T-helper 22 cell (primary cell): ENCODE results near the gene MAP2K2.

ENCODE experiments used
- DNase-seq: peaks from one replicate; pipeline ENCODE4 v3.0.0-alpha.2; 2020; ENCODE audit warnings: low read depth

The MAP2K2 gene

DNA sequence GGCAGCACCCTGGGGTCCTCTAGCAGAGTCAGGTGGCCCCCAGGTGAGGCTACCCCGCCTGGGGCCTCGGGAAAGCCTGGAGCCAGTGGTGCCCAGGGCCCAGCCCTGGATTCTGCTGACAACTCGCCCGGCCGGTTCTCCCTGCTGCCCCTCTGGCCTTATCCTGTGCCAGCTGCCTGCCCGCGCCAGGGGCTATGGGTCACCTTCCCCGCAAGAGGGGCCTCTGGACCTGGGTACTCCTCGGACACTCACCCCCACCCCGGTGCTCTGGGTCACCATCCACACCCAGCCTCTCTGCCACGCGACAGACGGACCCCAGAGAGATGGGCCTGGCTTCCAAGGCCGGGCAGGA lies 81.2 kb downstream of the MAP2K2 start:
- no peak for DNase-seq

DNA sequence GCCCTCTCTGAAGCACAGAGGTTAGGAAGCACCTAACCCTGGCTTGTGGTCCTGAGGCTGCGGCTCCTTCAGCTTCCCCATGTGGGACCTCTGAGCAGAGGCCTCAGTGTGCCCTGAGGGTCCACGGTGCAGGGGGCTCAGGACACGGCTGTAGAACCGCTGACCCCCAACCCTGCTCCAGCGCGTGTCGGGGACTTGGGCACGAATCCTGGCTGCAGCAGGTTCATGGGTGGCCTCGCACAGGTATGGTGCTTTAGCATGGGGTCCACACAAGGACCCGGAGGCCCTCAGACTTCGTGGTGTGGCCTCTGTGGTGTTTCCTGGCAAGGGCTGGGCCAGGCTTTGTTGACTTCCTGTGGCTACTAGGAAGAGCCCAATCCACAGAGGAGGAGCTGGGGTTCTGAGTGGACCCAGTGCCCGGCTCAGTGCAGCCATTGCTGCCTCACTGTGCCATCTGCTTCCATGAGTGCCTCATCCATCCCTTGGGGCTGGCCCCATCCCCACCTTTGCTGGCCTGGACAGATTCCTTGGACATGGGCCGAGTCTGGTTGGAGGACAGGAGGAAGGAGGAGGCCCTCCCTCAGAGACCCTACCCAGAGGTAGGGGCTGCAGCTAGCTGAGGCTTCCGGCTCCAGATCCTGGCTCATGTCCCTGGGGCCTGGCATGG lies 81.7 kb downstream of the MAP2K2 start:
- no peak for DNase-seq
